Neural cell (in vitro differentiated cells): Measurements from ENCODE around the gene KLHL30. TPM values are rescaled to one million over a fixed set of nuclear protein-coding genes. Genes with fewer than 3 reads are reported as not detected.

Source experiments
- H2AFZ ChIP-seq: fragments of 200-600, 300-800 bp; sonication (generic), shearing (Covaris generic); 2 replicates; pipeline ENCODE4 v1.6.0; 2014; ENCODE audit warnings: low read depth, mild to moderate bottlenecking, antibody characterized with exemption, low read length, moderate library complexity
- H3F3A ChIP-seq: fragments of 200-600 bp; shearing (Covaris generic); 2 replicates; pipeline ENCODE4 v1.6.1; 2016; ENCODE audit warnings: mild to moderate bottlenecking, moderate library complexity, mixed read lengths, antibody characterized with exemption, low read length; ENCODE audit not compliant: insufficient read depth, poor library complexity, severe bottlenecking
- H3K27ac ChIP-seq: fragments of 200-600, 300-800 bp; sonication (generic), shearing (Covaris generic); 2 replicates; pipeline ENCODE4 v1.5.1; 2014; ENCODE audit warnings: mild to moderate bottlenecking, low read length, moderate library complexity
- H3K27me3 ChIP-seq: fragments of 300-800, 200-600 bp; sonication (generic), shearing (Covaris generic); 2 replicates; pipeline ENCODE4 v1.6.0; 2014; ENCODE audit warnings: mild to moderate bottlenecking, low read depth, low read length, moderate library complexity; ENCODE audit not compliant: insufficient read depth
- H3K36me3 ChIP-seq: fragments of 300-800, 200-600 bp; sonication (generic), shearing (Covaris generic); 2 replicates; pipeline ENCODE4 v1.5.1; 2014; ENCODE audit warnings: mild to moderate bottlenecking, antibody characterized with exemption, low read length, moderate library complexity; ENCODE audit not compliant: insufficient read depth
- H3K4me2 ChIP-seq: fragments of 300-800, 200-600 bp; sonication (generic), shearing (Covaris generic); 2 replicates; pipeline ENCODE4 v1.6.0; 2014; ENCODE audit warnings: mild to moderate bottlenecking, low read length
- H3K4me3 ChIP-seq: fragments of 300-800, 200-600 bp; sonication (generic), shearing (Covaris generic); 2 replicates; pipeline ENCODE4 v1.5.1; 2014; ENCODE audit warnings: mild to moderate bottlenecking, low read length, moderate library complexity
- H3K79me2 ChIP-seq: fragments of 200-600 bp; shearing (Covaris generic); replicated peaks from 2 replicates; pipeline ENCODE4 v1.6.0; 2014; ENCODE audit warnings: mild to moderate bottlenecking, low read length, moderate library complexity; ENCODE audit not compliant: insufficient read depth
- H3K9ac ChIP-seq: fragments of 300-800, 200-600 bp; sonication (generic), shearing (Covaris generic); 2 replicates; pipeline ENCODE4 v1.6.1; 2016; ENCODE audit warnings: mild to moderate bottlenecking, low read length, mixed read lengths
- H3K9me2 ChIP-seq: fragments of 200-600 bp; shearing (Covaris generic); 2 replicates; pipeline ENCODE4 v1.6.1; 2016; ENCODE audit warnings: mild to moderate bottlenecking, low read length, mixed read lengths; ENCODE audit not compliant: insufficient read depth
- H3K9me3 ChIP-seq: fragments of 200-600, 300-800 bp; sonication (generic), shearing (Covaris generic); 2 replicates; pipeline ENCODE4 v1.6.1; 2016; ENCODE audit warnings: mild to moderate bottlenecking, mixed run types, low read length, moderate library complexity, mixed read lengths
- H4K20me1 ChIP-seq: fragments of 200-600 bp; shearing (Covaris generic); 2 replicates; pipeline ENCODE4 v1.6.1; 2016; ENCODE audit warnings: mild to moderate bottlenecking, mixed run types; ENCODE audit not compliant: insufficient read depth
- EP300 ChIP-seq: fragments of 450-650 bp; conservative IDR thresholded peaks from 2 replicates; pipeline ENCODE4 v1.6.1; 2014; ENCODE audit warnings: antibody characterized with exemption, mild to moderate bottlenecking, moderate library complexity; ENCODE audit not compliant: poor library complexity, severe bottlenecking
- EZH2 ChIP-seq: fragments of 200-600, 300-800 bp; shearing (Covaris generic), sonication (generic); IDR thresholded peaks from 2 replicates; pipeline ENCODE4 v1.6.1; 2014; ENCODE audit warnings: antibody characterized with exemption, low read length, borderline replicate concordance, mild to moderate bottlenecking; ENCODE audit not compliant: insufficient read depth, poor library complexity, severe bottlenecking
- MXI1 ChIP-seq: fragments of 450-650 bp; conservative IDR thresholded peaks from 2 replicates; pipeline ENCODE4 v1.6.1; 2014; ENCODE audit warnings: antibody characterized with exemption, mild to moderate bottlenecking; ENCODE audit not compliant: poor library complexity, severe bottlenecking
- POLR2AphosphoS5 ChIP-seq: IDR thresholded peaks from 2 replicates; pipeline ENCODE4 v1.6.1; 2012
- RAD21 ChIP-seq: fragments of 450-650 bp; conservative IDR thresholded peaks from 2 replicates; pipeline ENCODE4 v1.6.1; 2014; ENCODE audit warnings: antibody characterized with exemption, mild to moderate bottlenecking, moderate library complexity
- SMC3 ChIP-seq: fragments of 450-650 bp; conservative IDR thresholded peaks from 2 replicates; pipeline ENCODE4 v1.6.1; 2014; ENCODE audit warnings: antibody characterized with exemption, mild to moderate bottlenecking, moderate library complexity; ENCODE audit not compliant: poor library complexity
- TAF1 ChIP-seq: IDR thresholded peaks from 2 replicates; pipeline ENCODE4 v1.6.1; 2012; ENCODE audit warnings: low read depth
- polyA plus RNA-seq: library from polyadenylated mRNA; depleted of rRNA; stranded (reverse); fragments of >200 nt; gene quantifications from 2 replicates; pipeline ENCODE4 v1.2.3, GENCODE V29; 2014
- TF ChIP-seq, protein P1 (sequence below): fragments of 450-650 bp; IDR thresholded peaks from 2 replicates; pipeline ENCODE4 v1.5.1; 2014; ENCODE audit warnings: antibody characterized with exemption, mild to moderate bottlenecking, moderate library complexity; ENCODE audit not compliant: poor library complexity, severe bottlenecking
- TF ChIP-seq, protein P2 (sequence below): IDR thresholded peaks from 2 replicates; pipeline ENCODE4 v1.6.1; 2012; ENCODE audit warnings: borderline replicate concordance

The KLHL30 gene
- polyA plus RNA-seq, 1 donor from 2014 or later: not detected

DNA sequence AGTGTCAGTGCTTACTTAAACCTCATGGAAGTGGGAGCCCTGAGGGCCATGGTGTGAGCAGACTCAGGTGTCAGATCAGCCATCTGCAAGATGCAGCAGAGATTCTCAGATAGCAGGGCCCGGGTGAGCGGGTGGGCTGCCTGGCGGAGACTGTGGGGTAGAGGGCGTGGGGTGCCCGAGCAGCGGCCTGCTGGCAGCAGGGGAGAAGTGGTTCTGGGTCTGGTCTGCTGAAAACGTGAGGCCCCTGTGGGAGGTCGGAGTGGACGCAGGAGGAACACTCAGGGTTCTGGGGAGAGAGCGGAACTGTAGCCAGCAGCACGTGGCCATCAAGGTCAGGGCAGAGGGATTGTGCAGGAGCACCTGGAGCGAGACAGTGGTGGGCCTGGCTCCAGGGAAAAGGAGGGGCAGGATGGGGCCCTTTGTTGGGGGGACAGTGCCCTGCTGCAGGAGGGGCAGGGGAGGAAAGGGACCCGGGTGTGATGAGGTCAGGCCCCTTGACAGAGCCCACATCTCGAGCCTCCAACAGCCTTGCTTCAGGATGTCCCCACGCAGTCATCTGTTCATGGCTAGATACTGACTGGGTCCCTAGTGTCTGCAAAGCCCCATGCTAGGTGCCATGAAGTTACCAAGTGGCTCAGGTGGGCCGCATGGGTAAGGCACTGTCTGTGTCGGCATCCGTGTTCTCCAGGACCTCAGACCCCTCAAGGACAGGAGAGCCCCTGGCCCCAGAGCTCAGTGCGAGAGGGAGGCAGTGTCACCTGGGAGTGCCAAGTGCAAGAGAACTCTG lies 41.1 kb upstream of the KLHL30 start:
- Histone ChIP-seq H4K20me1 (no peaks in the 10 kb centered on the region), H3K9ac (no peak overlapping the region), H3F3A (no peaks in the 10 kb centered on the region), H3K4me3 (no peak overlapping the region), H3K36me3 (no peaks in the 10 kb centered on the region), H3K79me2 (no peaks in the 10 kb centered on the region), H3K9me3 (no peaks in the 10 kb centered on the region), H3K9me2 (no peaks in the 10 kb centered on the region), H3K4me2 (no peak overlapping the region), H3K27ac (no peak overlapping the region), H2AFZ (no peak overlapping the region), H3K27me3 (no peaks in the 10 kb centered on the region)
- TF ChIP-seq, protein P1, sequence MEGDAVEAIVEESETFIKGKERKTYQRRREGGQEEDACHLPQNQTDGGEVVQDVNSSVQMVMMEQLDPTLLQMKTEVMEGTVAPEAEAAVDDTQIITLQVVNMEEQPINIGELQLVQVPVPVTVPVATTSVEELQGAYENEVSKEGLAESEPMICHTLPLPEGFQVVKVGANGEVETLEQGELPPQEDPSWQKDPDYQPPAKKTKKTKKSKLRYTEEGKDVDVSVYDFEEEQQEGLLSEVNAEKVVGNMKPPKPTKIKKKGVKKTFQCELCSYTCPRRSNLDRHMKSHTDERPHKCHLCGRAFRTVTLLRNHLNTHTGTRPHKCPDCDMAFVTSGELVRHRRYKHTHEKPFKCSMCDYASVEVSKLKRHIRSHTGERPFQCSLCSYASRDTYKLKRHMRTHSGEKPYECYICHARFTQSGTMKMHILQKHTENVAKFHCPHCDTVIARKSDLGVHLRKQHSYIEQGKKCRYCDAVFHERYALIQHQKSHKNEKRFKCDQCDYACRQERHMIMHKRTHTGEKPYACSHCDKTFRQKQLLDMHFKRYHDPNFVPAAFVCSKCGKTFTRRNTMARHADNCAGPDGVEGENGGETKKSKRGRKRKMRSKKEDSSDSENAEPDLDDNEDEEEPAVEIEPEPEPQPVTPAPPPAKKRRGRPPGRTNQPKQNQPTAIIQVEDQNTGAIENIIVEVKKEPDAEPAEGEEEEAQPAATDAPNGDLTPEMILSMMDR: no peak
- TF ChIP-seq, protein P2, sequence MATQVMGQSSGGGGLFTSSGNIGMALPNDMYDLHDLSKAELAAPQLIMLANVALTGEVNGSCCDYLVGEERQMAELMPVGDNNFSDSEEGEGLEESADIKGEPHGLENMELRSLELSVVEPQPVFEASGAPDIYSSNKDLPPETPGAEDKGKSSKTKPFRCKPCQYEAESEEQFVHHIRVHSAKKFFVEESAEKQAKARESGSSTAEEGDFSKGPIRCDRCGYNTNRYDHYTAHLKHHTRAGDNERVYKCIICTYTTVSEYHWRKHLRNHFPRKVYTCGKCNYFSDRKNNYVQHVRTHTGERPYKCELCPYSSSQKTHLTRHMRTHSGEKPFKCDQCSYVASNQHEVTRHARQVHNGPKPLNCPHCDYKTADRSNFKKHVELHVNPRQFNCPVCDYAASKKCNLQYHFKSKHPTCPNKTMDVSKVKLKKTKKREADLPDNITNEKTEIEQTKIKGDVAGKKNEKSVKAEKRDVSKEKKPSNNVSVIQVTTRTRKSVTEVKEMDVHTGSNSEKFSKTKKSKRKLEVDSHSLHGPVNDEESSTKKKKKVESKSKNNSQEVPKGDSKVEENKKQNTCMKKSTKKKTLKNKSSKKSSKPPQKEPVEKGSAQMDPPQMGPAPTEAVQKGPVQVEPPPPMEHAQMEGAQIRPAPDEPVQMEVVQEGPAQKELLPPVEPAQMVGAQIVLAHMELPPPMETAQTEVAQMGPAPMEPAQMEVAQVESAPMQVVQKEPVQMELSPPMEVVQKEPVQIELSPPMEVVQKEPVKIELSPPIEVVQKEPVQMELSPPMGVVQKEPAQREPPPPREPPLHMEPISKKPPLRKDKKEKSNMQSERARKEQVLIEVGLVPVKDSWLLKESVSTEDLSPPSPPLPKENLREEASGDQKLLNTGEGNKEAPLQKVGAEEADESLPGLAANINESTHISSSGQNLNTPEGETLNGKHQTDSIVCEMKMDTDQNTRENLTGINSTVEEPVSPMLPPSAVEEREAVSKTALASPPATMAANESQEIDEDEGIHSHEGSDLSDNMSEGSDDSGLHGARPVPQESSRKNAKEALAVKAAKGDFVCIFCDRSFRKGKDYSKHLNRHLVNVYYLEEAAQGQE: no peak
- TF ChIP-seq TAF1 (no peak), RAD21 (no peak), POLR2AphosphoS5 (no peak), EP300 (no peak), EZH2 (no peak)

DNA sequence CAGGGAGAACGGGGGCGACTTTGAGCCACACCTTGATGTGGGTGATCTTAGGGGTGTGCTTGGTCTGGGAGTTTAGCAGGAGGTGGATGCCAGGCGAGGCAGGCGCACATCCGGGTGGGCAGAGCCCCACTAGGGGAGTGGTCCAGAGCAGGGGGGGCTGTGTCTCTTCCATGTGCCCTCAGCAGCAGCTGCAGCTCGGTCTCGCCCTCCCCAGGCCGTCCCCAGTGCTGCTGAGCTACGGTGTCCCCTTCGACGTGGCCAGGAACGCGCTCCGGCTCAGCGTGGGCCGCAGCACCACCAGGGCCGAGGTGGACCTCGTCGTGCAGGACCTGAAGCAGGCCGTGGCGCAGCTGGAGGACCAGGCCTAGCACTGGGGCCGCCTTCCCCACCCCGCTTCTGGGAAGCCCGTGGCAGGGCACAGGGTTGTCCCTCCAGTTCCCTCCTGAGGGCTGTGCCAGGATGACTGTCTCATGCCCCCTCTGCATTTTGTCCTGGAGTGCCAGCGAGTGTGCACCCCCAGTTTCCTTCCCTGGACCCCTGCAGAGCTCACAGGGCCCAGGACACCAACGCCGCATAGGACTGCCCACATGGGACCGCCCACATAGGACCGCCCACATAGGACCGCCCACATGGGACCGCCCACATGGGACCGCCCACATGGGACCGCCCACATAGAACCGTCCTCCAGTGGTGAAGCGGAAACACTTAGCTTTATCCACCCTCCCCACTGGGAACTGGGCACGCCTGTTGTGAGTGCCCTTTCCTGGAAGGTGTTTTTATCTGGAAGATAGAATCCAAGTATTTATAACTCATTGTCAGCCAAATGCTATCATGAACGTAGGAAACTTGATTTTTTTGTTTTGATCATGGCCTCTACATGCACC lies 40.2 kb upstream of the KLHL30 start:
- Histone ChIP-seq H3K4me2 (no peak overlapping the region), H3K9me3 (no peaks in the 10 kb centered on the region), H3K27me3 (no peaks in the 10 kb centered on the region), H3K4me3 (no peak overlapping the region), H3K27ac (no peak overlapping the region), H4K20me1 (no peaks in the 10 kb centered on the region), H3K9me2 (no peaks in the 10 kb centered on the region), H2AFZ (no peak overlapping the region), H3F3A (no peaks in the 10 kb centered on the region), H3K79me2 (no peaks in the 10 kb centered on the region), H3K9ac (no peak overlapping the region), H3K36me3 (no peaks in the 10 kb centered on the region)
- TF ChIP-seq, protein P1: no peak
- TF ChIP-seq SMC3 (no peak), TAF1 (no peak), EZH2 (no peak), EP300 (no peak), RAD21 (no peak), POLR2AphosphoS5 (no peak), MXI1 (no peak)
- TF ChIP-seq, protein P2: no peak
